Loucy (cell line): ENCODE results near the gene TMEM38A.
"Not testable (repeated sequence)": the region's sequence is repeated elsewhere in the genome, so short reads cannot be mapped to it uniquely, and the experiment has no call there.

Experiments used
- H2AFZ ChIP-seq: fragments of 200-600 bp; sonication (generic); 2 replicates; pipeline ENCODE4 v1.6.0; 2016; ENCODE audit warnings: antibody characterized with exemption, mild to moderate bottlenecking, low read length, moderate library complexity
- H3F3A ChIP-seq: fragments of 200-600 bp; 2 replicates; pipeline ENCODE4 v1.6.0; 2016; ENCODE audit warnings: antibody characterized with exemption, low read depth, mild to moderate bottlenecking
- H3K27me3 ChIP-seq: fragments of 200-600 bp; sonication (generic); 2 replicates; pipeline ENCODE4 v1.6.1; 2014; ENCODE audit warnings: low read length, mild to moderate bottlenecking; ENCODE audit not compliant: insufficient read depth, poor library complexity, severe bottlenecking
- H3K36me3 ChIP-seq: fragments of 200-600 bp; sonication (generic); 2 replicates; pipeline ENCODE4 v1.6.1; 2016; ENCODE audit warnings: low read length; ENCODE audit not compliant: insufficient read depth
- H3K4me1 ChIP-seq: fragments of 200-600 bp; sonication (generic); 2 replicates; pipeline ENCODE4 v1.5.1; 2014; ENCODE audit warnings: low read length, mild to moderate bottlenecking; ENCODE audit not compliant: insufficient read depth, poor library complexity, severe bottlenecking
- H3K4me2 ChIP-seq: fragments of 200-600 bp; sonication (generic); 2 replicates; pipeline ENCODE4 v1.6.0; 2014; ENCODE audit warnings: antibody characterized with exemption, low read length, low read depth, mild to moderate bottlenecking; ENCODE audit not compliant: poor library complexity, severe bottlenecking
- H3K4me3 ChIP-seq: fragments of 200-600 bp; sonication (generic); 2 replicates; pipeline ENCODE4 v1.5.1; 2014; ENCODE audit warnings: low read length, mild to moderate bottlenecking, mixed read lengths; ENCODE audit not compliant: poor library complexity, severe bottlenecking
- H3K79me2 ChIP-seq: fragments of 200-600 bp; sonication (generic); 2 replicates; pipeline ENCODE4 v1.6.1; 2014; ENCODE audit warnings: low read length; ENCODE audit not compliant: insufficient read depth
- H3K9ac ChIP-seq: fragments of 200-600 bp; sonication (generic); 2 replicates; pipeline ENCODE4 v1.6.0; 2014; ENCODE audit warnings: mild to moderate bottlenecking, low read depth, low read length, moderate library complexity; ENCODE audit not compliant: poor library complexity, severe bottlenecking
- H3K9me2 ChIP-seq: fragments of 200-600 bp; sonication (generic); replicated peaks from 2 replicates; pipeline ENCODE4 v1.6.1; 2016; ENCODE audit warnings: low read depth, low read length, mixed read lengths
- H3K9me3 ChIP-seq: fragments of 200-600 bp; sonication (generic); 2 replicates; pipeline ENCODE4 v1.6.1; 2014; ENCODE audit warnings: mild to moderate bottlenecking, antibody characterized with exemption, low read length, low read depth; ENCODE audit not compliant: insufficient read depth
- H4K20me1 ChIP-seq: fragments of 200-600 bp; sonication (generic); 2 replicates; pipeline ENCODE4 v1.6.0; 2014; ENCODE audit warnings: antibody characterized with exemption, low read length, mild to moderate bottlenecking; ENCODE audit not compliant: insufficient read depth, poor library complexity, severe bottlenecking
- EZH2phosphoT487 ChIP-seq: fragments of 200-600 bp; IDR thresholded peaks from 2 replicates; pipeline ENCODE4 v1.6.1; 2018; ENCODE audit warnings: antibody characterized with exemption, mild to moderate bottlenecking, moderate library complexity, borderline replicate concordance
- TF ChIP-seq, protein P1 (sequence below): fragments of 200-600 bp; sonication (generic); conservative IDR thresholded peaks from 2 replicates; pipeline ENCODE4 v1.5.1; 2014; ENCODE audit warnings: mild to moderate bottlenecking, antibody characterized with exemption, low read length

TMEM38A gene

DNA sequence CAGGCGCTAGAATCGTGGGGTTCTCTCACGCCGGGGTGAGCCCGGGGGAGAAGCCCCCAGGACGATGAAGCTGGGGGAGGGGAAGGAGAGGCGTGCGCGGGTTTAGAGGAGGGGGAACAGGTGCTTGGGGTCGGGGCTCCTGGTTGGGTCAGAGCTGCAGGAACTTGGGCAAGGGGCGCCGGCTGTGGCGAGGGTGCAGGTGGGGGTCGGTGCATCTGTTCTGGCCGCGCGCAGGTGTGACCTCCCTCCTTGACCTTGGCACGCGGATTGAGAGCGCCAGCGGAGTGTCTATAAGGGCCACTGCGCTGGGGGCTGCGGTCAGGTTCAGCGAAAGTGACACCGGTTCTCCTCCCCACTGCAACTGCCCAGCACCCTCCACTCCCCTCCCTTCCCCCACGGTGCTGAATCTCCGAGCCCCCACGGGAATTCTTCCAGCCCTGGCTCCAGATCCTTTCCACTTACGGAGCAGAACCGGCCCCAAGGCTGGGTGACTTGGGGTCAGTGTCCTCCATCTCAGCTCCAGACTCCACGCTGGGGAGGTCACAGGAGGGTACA lies 618 bp downstream of the TMEM38A start:
- peaks cover 35% of the 10 kb centered on the region for H3K79me2 ChIP-seq

DNA sequence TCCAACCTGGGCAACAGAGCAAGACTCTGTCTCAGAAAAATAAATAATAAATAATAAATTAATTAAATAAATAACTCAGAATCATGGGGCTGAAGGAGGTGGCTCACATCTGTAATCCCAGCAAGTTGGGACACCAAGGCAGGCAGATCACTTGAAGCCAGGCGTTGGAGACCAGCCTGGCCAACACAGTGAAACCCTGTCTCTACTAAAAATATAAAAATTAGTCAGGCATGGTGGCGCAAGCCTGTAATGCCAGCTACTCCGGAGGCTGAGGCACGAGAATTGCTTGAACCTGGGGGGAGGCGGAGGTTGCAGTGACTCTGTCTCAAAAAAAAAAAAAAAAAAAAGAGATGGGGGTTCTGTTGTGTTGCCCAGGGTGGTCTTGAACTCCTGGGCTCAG lies 7.2 kb downstream of the TMEM38A start:
- H3K79me2 ChIP-seq, result no peaks in the 10 kb centered on the region
- H3K4me3 ChIP-seq, result no peak overlapping the region
- TF ChIP-seq, protein P1, sequence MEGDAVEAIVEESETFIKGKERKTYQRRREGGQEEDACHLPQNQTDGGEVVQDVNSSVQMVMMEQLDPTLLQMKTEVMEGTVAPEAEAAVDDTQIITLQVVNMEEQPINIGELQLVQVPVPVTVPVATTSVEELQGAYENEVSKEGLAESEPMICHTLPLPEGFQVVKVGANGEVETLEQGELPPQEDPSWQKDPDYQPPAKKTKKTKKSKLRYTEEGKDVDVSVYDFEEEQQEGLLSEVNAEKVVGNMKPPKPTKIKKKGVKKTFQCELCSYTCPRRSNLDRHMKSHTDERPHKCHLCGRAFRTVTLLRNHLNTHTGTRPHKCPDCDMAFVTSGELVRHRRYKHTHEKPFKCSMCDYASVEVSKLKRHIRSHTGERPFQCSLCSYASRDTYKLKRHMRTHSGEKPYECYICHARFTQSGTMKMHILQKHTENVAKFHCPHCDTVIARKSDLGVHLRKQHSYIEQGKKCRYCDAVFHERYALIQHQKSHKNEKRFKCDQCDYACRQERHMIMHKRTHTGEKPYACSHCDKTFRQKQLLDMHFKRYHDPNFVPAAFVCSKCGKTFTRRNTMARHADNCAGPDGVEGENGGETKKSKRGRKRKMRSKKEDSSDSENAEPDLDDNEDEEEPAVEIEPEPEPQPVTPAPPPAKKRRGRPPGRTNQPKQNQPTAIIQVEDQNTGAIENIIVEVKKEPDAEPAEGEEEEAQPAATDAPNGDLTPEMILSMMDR, result no peak
- no peak for TF ChIP-seq EZH2phosphoT487
- peaks cover 7% of the 10 kb centered on the region for H3K4me1 ChIP-seq
- H3K27me3 ChIP-seq, result no peaks in the 10 kb centered on the region
- no peaks in the 10 kb centered on the region for H4K20me1 ChIP-seq
- no peak overlapping the region for H3K4me2 ChIP-seq
- H3F3A ChIP-seq, result no peaks in the 10 kb centered on the region
- H3K9ac ChIP-seq, result no peak overlapping the region
- H3K36me3 ChIP-seq, result no peaks in the 10 kb centered on the region
- no peak overlapping the region for H2AFZ ChIP-seq
- no peaks in the 10 kb centered on the region for H3K9me2 ChIP-seq
- H3K9me3 ChIP-seq, result no peaks in the 10 kb centered on the region

More for the DNA sequence above, 618 bp downstream of the TMEM38A start:
- peaks cover 6% of the 10 kb centered on the region; the same call in 1 of the 2 replicates for H3K36me3 ChIP-seq
- no peaks in the 10 kb centered on the region for H3K27me3 ChIP-seq
- H2AFZ ChIP-seq, result peak overlapping the region; percentile 63; the same call in 1 of the 2 replicates
- H3K9me2 ChIP-seq, result no peaks in the 10 kb centered on the region
- no peaks in the 10 kb centered on the region for H3F3A ChIP-seq
- H3K9ac ChIP-seq, result peak overlapping the region; percentile 61
- peak overlapping the region; percentile 95 for H3K4me3 ChIP-seq
- TF ChIP-seq EZH2phosphoT487, result no peak
- peak overlapping the region; percentile 100 for H3K4me2 ChIP-seq
- no peaks in the 10 kb centered on the region for H3K9me3 ChIP-seq
- H4K20me1 ChIP-seq, result peaks cover 24% of the 10 kb centered on the region
- peaks cover 46% of the 10 kb centered on the region for H3K4me1 ChIP-seq

- not testable (repeated sequence) for H3K9ac ChIP-seq, H3K36me3 ChIP-seq, H3K4me1 ChIP-seq, H3K9me3 ChIP-seq, H3K79me2 ChIP-seq, H3K27me3 ChIP-seq, H2AFZ ChIP-seq, H3F3A ChIP-seq, H3K4me2 ChIP-seq, H3K9me2 ChIP-seq, H4K20me1 ChIP-seq, H3K4me3 ChIP-seq
Observed at GRCh38 chr19:16668702-16669101, 7.8 kb downstream of the TMEM38A start.

DNA sequence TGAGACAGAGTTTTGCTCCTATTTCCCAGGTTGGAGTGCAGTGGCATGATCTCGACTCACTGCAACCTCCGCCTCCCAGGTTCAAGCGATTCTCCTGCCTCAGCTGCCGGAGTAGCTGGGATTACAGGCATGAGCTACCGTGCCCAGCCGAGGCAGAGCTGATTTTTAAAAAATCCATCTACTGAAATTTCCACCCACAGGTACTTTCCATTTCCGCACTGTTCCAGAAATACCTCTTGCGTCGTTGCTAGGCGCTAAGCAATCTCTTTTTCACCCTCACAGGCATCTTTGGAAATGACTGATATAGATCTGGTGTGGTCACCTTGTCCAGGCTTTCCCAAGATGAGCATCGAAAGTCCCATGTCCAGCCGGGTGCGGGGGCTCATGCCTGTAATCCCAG lies 9.4 kb downstream of the TMEM38A start:
- Histone ChIP-seq H3F3A (no peaks in the 10 kb centered on the region), H3K36me3 (no peaks in the 10 kb centered on the region), H2AFZ (no peak overlapping the region), H3K9me2 (no peaks in the 10 kb centered on the region), H3K9ac (no peak overlapping the region), H3K4me1 (no peaks in the 10 kb centered on the region), H3K79me2 (no peaks in the 10 kb centered on the region), H3K4me3 (no peak overlapping the region), H3K4me2 (no peak overlapping the region), H3K27me3 (no peaks in the 10 kb centered on the region), H4K20me1 (no peaks in the 10 kb centered on the region), H3K9me3 (no peaks in the 10 kb centered on the region)
- TF ChIP-seq, protein P1, result no peak
- TF ChIP-seq EZH2phosphoT487, result no peak
